Fibroblast of peridontal ligament (primary cell): ENCODE results near the gene C11orf21.
"Not testable (repeated sequence)": the region's sequence is repeated elsewhere in the genome, so short reads cannot be mapped to it uniquely, and the experiment has no call there.

Experiments used
- DNase-seq: peaks from one replicate; pipeline ENCODE4 v3.0.0-alpha.2; 2010; ENCODE audit errors: extremely low read depth

Gene C11orf21

DNA sequence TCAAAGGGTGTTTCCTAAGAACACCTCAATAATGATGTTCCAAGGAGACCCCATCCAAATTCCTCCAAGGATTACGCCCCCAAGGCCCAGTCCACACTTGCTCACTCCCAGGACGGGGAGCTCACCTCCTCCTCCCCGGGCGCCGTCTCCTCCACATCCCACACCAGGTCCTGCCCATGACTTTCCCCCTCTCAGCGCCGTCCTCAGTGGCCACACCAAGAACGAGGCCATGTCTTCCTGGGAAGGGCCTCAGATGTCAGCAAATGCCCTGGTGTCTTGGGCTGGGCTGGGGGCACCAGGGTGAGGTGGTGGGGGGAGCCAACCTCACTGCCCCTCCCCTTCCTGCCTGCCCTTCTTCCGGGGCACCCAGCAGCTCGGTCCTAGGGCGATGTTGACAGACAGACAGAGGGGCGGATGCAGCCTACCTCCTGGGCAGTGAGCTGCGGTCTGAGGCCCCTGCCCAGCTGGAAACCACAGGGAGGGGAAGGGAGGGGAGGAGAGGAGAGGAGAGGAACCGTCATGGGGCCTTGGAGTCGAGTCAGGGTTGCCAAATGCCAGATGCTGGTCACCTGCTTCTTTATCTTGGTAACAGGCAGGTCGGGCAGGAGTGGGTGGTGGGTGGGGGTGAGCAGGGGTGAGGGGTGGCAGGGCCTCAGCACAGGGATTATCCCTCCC is at the start of gene C11orf21, which contains the start of gene TSPAN32:
Gene C11orf21, minus strand, starts transcription at position 288 of the 675 bp plus-strand sequence. Its CDS starts 110 bp downstream, at position 178.
Gene TSPAN32, plus strand, starts transcription at position 383 of the 675 bp plus-strand sequence. Its CDS starts 137 bp downstream, at position 520.
- DNase-seq, result peak; percentile 12

DNA sequence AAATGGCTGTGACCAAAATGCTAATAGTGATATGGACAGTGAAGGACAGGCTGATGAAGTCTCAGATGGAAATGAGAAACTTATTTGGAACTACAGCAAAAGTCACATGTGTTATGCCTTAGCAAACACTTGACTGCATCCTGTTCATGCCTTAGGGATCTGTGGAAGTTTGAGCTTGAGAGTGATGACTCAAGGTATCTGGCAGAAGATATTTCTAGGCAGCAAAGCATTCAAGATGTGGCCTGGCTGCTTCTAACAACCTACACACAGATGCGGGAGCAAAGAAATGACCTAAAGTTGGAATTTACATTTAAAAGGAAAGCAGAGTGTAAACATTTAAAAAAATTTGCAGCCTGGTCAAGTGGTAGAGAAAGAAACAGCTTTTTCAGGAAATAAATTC is 47.3 kb upstream of the C11orf21 start:
- peak; percentile 54 for DNase-seq

DNA sequence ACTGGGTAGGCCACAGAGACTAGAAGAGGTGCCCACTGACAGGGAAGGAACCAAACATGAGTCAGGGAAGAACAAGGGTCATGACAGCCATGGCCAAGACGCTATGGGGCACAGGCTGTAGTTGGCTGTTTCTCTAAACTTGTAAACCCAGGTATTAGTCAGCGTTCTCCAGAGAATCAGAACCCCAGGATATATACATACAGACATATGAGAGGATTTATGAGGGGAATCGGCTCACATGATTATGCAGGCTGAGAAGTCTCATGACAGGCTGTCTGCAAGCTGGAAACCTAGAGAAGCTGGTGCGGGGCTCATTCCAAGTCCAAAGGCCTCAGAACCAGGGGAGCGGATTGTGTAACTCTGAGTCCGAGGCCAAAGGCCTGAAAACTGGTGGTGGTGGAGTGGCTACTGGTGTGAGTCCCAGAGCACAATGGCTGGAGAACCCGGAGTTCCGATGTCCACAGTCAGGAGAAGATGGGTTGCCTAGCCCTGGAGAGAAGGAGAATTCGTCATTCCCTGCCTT is 45.7 kb upstream of the C11orf21 start:
- DNase-seq, result no peak

DNA sequence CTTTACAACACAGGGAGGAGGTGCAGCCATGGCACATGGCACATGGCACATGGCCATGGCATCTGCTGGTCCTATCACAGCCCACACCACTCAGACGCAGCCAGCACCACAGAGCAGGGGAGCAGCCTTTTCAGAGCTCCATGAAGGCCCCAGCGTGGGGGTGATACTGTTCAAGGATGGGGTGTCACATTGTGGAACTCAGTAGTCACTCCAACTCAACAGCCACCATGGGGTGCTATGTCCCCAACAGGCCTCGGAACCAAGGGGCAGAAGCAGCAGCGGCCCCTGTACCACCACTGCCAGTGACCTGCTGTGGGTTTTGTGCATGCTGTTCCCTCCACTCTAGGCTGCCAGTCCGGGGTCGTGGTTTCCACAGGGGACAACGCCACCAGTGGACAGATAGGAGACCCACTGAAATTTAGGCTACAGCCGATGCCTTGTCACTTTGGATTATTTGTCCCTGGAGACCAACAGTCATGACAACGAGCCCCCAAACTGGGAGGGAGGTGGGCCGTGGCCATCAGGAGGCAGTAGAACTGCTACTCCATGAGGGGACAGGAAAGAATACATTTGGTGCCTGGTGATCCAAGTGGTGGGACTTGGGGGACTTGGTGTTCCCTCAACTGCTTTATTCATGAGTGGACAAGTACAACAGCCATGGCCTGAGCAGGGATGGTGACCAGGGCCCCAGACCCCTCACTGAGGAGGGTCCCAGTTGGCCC is 45.0 kb upstream of the C11orf21 start:
- DNase-seq, result no peak

DNA sequence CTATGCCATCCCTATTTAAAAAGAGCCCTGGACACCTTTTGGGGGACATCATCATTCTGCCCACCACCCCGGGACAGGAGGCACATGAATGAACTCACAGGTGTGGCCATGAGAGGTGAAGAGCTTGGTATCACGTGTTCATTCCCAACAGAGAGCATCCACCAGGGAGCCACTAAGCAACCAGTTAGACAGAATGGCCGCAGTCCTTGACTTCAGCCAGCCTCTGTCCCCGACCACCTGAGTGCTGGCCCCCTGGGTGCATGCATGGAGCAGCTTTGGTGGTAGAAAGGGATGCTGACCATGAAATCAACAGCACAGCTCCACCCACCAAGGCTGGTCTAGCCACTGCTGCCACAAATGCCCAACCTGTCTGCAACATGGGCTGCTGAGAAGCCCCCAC is 44.3 kb upstream of the C11orf21 start:
- DNase-seq, result no peak

DNA sequence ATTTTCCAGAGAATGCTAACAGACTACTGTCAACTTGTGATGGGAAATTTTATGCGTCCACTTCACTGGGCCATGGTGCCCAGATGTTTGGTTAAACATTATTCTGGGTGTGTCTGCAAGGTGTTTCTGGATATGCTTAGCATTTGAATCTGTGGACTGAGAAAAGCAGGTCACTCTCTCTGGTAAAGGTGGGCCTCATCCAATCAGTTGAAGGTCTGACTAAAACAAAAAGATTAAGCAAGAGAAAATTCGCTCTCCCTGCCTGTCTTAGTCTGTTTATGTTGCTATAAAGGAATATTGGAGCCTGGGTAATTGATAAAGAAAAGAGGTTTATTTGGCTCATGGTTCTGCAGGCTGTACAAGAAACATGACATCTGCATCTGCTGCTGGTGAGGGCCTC is 43.3 kb upstream of the C11orf21 start:
- no peak for DNase-seq

DNA sequence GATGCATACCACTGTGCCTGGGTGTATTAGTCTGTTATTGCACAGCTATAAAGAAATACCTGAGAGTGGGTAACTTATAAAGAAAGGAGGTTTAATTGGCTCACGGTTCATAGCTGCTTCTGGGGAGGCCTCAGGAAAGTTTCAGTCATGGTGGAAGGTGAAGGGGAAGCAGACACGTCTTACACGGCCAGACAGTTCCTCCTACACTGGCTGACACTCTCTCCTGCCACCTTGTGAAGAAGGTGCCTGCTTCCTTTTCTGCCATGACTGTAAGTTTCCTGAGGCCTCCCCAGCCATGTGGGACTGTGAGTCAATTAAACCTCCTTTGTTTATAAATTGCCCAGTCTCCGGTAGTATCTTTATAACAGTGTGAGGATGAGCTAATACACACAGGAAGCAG is 41.8 kb upstream of the C11orf21 start:
- DNase-seq, result no peak

DNA sequence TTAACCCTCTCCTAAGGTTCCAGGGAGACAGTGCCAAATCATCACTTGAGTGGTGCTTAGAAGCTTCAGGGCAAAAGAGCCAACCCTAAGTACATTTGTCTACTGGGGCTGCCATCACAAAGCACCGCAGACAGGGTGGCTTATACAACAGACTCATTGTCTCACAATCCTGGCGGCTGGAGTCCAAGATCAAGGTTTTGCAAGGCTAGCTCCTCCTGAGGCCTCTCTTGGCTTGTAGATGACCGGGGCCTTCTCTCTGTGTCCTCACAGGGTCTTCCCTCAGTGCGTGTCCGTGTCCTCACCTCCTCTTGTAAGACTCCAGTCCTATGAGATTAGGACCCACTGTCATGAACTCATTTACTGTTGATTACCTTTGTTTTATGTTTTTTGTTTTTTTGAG is 41.3 kb upstream of the C11orf21 start:
- no peak for DNase-seq

DNA sequence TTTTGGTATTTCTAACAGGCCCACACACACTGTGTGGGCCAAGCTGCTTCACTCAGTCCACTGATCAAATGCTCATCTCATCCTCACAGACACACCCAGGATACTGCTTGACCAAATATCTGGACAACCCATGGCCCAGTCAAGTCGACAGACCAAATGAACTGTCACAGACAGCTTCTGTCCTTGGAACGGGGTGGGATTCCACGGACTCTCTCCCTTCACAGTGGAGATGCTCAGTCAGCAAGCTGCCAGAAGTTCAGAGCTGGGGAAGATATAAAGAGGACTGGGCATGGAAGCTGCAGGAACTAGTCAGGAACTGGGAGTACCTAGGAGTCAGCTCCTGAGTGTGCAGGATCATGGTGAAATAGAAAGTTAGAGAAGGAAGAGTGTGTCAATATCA is 40.8 kb upstream of the C11orf21 start:
- DNase-seq, result no peak

DNA sequence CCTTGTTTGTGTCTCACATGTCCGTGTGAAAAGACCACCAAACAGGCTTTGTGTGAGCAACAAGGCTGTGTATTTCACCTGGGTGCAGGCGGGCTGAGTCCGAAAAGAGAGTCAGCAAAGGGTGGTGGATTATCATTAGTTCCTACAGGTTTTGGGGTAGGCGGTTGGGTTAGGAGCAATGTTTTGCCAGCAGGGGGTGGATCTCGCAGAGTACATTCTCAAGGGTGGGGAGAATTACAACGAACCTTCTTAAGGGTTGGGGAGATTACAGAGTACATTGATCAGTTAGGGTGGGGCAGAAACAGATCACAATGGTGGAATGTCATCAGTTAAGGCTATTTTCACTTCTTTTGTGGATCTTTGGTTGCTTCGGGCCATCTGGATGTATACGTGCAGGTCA is 37.0 kb upstream of the C11orf21 start:
- not testable (repeated sequence) for DNase-seq

DNA sequence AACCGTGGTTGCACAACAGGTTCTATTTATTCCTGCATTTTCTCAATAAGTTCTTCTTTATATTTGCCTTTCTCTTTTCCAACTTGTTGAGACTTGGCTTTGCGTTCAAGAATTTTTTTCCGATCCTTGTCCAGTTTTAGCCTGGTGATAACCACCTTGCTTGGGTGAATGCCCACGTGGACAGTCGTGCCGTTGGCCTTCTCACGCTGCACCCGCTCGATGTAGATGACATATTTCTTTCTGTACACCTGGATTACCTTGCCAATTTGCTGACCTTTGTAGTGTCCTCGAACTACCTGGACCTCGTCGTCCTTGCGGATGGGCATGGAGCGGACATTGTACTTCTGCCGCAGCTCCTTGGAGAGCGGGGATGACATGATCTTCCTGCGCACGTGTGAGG is 33.6 kb upstream of the C11orf21 start:
- not testable (repeated sequence) for DNase-seq

DNA sequence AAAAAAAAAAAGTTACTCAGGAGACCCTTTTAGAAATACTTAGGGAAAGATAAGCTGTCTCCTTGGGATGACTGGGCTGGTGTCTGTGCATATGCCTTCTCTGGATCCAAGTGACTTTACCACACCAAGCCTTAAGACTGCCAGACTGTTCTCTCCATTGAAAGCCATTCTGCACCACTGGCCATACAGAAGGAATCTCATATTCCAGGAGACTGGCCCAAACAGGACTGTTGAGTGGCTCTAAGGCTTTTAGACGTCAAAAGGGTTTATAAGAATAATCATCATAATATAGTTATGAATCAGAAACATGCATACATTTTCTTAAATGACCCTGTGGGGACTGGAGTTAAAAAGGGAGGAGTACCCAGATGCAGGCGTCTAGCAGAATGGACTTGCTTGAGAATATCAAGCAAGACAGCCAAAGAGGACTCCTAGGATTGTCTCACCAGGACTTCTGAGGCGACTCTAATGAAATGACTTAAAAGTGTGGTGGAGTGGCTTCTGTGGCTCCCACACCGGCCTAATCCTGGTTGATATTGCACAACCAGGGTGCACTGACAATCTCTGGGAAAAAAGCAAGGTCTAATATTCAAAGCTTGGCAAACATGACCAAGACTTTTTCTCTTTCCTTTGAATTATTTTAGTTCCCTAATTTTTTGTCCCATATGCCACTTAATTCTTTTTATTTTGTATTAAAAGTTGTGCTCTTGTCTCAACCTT is 31.9 kb upstream of the C11orf21 start:
- DNase-seq, result not testable (repeated sequence)

DNA sequence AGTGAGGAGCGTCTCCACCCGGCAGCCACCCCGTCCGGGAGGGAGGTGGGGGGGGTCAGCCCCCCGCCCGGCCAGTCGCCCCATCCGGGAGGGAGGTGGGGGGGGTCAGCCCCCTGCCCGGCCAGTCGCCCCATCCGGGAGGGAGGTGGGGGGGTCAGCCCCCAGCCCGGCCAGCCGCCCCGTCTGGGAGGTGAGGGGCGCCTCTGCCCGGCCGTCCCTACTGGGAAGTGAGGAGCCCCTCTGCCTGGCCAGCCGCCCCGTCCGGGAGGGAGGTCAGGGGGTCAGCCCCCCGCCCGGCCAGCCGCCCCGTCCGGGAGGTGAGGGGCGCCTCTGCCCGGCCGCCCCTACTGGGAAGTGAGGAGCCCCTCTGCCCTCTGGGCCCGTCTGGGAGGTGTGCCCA is 30.9 kb upstream of the C11orf21 start:
- not testable (repeated sequence) for DNase-seq

DNA sequence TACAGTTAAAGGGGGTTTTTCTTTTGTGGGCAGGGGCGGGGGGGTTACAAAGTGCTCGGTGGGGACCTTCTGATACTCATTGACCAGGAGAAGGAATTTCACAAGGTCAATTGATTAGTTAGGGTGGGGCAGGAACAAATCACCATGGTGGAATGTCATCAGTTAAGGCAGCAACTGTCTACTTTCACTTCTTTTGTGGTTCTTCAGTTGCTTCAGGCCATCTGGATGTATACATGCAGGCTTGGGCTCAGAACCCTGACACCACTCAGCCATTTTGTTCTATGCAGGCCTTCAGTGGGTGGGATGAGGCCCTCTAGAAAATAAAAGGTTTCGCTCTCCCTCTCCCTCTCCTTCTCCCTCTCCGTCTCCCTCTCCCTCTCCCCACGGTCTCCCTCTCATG is 29.7 kb upstream of the C11orf21 start:
- no peak for DNase-seq

DNA sequence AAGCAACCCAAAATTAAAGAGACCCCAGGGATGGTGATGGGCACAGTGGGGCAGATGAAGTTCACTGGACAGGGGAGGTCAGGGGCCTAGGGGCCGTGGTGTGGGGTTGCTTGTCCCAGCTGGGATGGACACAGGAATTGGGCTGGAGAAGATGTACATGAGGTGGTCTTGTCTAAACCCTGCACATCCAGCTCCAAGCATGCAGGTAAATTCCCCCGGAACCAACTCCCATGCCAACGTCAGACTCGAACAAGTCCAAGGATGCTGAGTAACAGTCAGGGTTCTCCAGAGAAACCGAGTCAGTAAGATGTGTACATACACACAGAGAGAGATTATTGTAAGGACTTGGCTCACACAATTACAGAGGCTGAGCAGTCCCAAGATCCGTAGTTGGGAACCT is 29.0 kb upstream of the C11orf21 start:
- DNase-seq, result no peak

DNA sequence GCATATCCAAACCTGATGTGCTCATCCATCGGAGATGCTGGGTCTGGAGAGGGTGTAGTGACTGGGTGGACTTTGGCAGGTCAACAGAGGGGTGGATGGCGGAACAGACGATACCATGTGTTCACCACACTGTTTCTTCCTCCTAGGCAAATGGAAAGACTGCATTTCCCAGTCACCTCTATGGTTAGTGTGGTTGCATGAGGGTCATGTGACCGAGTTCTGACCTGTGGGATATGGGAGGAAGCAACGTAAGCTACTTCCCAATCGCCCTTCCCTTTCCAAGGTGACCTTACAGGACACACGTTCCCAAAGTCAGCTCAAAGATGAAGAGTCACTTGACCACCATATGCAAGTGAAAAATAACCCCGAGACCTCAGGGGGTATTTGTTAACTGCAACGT is 27.8 kb upstream of the C11orf21 start:
- no peak for DNase-seq

DNA sequence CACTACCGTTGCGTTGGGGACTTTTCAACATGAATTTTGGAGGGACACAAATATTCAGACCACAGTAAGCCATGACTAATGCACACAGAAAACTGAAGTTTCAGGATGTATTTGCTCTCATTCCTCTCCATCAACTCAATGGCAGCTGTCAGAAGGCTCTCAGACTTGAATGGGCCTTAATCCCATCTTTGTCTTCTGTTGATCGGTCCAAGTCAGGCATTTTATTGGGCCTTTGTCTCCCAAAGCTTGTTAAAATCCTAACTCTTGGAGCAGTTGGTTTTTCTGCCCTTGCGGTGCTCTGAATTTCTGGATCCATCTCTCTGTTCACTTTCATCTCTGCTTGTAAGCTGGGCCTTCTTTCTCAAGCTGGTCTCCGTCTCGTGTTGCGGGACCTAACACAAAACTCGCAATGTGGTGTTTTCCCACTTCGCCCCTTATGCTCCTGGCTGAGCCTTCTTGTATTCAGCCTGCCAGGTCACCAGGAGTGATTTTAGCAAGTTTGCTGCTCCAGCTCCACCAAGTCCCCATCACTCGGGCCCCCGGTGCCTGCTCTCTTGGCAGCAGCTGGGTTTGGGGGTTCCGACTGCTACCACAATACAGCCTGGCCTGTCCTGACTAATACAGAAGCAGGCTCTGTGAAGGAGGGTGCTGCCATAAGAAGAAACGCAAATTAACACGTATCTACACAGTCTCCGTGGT is 27.1 kb upstream of the C11orf21 start:
- no peak for DNase-seq

DNA sequence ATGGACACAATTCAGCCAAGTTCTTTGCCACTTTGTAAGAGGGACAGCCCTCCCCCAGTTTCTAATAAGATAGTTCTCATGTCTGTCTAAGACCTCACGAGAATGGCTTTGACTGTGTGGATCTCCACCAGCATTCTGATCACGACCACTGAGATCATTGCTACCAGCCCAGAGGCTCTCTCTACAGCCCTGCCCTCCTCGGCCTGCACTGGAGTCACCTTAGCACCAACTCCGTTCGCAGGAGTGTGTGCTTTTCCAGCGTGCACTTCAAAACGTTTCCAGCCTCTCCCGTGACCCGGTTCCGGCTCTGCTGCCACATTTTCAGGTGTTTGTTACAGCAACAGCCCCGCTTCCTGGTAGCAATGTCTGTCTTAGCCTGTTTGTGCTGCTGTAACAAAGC is 26.3 kb upstream of the C11orf21 start:
- DNase-seq, result no peak

DNA sequence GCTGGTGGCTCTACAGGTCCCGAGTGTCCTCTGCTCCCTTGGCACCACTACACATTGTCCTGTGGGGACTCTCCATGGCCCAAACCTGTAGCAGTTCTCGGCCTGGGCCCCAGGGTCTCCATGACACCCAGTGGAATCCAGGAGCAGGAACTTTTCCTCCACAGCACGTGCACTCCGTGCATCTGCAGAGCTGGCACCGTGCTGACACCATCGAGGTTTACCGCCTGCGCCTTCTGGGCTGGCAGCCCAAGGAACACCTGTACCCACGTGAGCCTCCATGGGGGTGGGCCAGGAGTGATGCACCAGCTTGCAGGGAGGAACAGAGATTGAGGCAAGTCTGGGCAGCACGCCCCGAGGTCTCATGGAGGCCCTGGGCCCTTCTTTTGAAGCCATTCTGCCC is 25.3 kb upstream of the C11orf21 start:
- no peak for DNase-seq

DNA sequence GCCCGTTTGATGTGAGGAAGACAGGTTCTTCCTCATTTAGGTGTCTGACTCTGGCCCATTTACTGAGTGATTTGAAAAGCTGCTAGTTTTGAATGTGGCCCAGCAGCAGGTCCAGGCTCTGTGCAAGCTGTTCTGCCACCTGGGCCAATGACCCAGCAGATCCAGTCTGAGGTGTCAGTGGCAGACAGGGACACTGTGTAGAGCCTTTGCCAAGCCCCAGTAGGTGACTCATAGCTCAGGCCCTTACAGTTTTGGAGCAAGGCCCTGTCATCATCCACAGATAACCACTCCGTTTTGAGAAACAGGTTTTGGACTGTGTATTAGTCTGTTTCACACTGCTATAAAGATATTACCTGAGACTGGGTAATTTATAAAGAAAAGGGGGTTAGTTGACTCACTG is 24.0 kb upstream of the C11orf21 start:
- DNase-seq, result no peak

DNA sequence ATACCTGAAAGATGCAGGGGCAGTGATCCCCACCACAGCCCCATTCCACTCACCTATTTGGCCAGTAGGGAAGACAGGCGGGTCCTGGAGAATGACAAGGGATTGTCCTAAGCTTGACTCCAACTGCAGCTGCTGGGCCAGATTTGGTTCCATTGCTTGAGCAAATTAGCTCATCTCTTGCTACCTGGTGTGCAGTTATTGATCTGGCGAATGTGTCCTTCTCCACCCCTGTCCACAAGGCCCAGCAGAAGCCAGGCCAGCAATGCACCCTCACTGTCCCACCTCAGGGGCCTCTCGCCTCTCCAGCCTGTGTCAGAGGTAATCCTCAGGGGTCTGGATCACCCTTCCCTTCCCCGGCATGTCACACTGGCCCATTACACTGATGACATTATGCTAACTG is 23.4 kb upstream of the C11orf21 start:
- no peak for DNase-seq

DNA sequence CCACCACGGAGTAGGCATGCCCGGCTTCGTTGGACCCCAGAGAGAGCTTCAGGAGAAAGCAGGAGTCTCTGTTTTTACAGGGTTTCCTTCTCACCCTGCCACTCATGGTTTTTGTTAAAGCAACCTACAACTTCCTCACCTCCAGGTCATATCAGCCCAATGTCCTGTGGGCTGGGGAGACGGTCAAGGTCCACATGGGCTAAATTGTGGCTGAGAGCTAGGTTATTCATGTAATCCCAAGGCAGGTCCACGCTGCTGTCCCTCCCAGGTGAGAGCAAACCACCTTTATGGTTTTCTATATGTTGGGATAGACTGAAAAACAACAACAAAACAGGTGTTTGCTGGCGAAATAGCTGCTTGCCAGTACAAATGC is 19.6 kb upstream of the C11orf21 start:
- no peak for DNase-seq
